NCI-H2227 (cell line): ENCODE results near the gene SLC4A4.

Experiments used
- DNase-seq: peaks from one replicate; lab custom pipeline; 2025; ENCODE audit not compliant: unreplicated experiment; lab: John Stamatoyannopoulos, UW

Gene SLC4A4

DNA sequence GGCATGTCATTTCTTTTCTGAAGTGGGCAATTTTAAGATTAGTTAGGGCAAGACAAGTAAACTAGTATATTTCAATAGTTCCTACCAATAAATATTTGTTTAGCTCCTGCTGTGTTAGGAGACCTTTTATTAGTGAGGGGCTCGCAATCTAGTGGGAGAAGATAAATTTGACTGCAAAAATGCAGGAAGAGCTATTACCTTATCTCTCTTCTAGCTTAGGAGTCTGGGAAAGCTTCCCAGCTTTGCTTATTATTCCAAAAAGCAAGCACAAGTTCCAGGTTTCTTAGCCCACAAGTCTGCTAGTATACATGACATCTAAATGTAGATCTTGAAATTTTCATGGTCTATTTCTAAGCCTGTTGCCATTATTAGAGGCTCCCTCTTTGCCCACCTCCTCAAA is 254.0 kb downstream of the SLC4A4 start:
- DNase-seq, result no peak

DNA sequence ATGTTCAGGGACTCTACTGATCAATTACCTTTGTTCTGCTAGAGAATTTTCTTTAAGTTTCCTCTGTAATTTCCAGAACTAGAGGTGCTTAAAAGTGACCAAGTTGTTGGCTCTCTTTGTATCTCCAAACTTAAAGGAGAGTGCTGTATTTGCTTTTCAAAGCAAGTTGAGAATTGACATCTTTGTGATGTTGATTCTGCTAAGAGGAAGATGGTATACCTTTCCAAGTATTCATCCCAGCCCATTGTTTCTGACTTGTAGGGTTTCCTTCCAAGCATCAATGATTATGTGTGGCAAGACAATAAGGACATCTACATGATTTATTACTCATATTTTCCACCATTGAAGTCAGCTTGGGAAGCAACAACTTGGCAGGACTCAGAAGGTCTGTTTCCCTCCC is 254.5 kb downstream of the SLC4A4 start:
- DNase-seq, result no peak

DNA sequence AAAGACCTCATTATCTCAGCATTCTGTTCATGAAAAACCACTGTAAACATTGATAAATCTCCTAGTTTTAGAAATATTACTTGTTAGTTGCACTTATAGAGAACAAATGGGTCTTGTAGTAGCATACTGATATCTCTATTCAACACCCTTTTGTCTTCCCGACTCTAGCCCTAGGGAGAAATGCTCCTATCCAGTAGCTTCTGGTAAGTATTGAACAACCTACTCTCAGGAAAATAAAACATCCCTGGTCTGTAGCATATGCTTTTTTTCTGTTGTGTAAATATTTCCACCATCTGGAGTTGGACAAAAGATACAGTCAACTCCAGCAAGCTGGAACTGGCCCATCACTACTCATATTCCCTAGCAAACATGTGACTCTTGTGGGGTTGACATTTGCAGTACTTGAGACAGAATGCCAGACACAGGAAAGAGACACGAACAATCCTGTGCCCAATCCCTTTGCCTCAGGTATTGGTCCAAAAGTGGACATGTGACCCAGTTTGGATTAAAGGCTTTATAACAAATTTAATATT is 256.8 kb downstream of the SLC4A4 start:
- no peak for DNase-seq

DNA sequence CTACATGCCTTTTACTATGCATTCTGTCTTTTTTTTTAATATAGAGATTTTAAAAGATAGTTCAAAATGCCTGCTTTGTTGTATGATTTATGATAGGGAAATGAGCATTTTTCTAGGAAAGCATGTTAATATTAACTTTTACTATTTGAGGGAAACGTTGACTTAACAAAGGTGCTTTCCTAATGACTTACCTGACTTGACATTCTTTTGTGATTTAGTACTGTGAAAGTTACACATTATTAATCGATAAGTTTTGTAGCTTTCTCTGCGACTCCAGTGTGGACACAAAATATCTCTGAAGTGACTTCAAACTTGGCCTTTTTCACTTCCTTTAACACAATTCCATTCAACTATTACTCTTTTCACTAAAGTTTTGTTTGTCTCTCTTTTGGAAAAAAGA is 260.8 kb downstream of the SLC4A4 start:
- no peak for DNase-seq

DNA sequence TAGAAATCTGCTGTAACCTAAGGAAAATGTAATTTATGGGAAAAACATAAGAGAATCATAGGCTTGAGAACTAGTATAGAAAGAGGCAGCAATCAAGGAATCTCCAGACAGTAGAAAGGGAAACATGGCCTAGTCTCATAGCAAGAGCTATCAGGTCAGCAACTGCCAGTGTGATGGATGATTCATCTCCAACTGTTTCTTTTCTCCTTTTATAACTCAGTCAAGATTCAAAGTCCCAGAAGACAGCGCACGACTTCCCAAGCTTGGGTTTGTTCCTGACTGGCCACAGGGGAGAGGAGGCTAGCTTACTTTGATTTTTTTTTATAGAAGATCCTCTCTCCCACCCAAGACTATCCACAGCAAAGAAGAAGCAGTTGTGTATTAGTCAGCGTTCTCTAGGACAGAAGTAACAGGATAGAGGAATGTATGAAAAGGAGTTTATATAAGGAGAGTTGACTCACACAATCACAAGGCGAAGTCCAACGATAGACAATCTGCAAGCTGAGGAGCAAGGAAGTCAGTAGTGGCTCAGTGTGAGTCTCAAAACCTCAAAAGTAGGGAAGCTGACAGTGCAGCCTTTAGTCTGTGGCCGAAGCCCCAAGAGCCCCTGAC is 263.6 kb downstream of the SLC4A4 start:
- no peak for DNase-seq

DNA sequence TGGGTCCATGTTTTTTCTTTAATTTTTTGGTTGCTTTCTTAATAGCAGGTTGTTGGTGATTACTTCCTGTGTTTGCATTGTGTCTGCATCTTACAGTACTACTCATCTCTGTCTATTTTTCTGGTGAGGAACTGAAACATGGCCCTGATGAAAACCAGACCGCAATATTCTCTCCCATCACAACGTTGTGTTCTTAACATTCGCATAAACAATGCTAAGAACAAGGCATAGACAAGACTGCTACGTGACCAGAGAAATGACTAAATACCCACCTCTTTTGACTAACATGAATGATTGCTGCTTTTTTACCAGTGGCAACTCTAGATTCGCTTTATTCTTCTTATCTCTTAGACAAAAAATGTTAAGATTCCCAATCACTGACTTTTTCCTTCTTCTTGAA is 266.0 kb downstream of the SLC4A4 start:
- DNase-seq, result no peak

DNA sequence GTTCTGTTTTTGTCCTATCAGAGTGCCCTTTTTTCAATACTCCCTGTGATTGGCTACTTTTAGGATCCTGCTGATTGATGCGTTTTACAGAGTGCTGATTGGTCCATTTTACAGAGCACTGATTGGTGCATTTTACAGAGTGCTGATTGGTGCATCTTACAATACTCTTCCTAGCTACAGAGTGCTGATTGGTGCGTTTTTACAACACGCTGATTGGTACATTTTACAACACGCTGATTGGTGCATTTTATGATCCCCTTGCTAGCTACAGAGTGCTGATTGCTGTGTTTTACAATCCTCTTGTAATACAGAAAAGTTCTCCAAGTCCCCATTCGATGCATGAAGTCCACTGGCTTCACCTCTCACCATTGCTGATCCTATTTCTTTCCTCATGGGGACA is 268.3 kb downstream of the SLC4A4 start:
- DNase-seq, result no peak

DNA sequence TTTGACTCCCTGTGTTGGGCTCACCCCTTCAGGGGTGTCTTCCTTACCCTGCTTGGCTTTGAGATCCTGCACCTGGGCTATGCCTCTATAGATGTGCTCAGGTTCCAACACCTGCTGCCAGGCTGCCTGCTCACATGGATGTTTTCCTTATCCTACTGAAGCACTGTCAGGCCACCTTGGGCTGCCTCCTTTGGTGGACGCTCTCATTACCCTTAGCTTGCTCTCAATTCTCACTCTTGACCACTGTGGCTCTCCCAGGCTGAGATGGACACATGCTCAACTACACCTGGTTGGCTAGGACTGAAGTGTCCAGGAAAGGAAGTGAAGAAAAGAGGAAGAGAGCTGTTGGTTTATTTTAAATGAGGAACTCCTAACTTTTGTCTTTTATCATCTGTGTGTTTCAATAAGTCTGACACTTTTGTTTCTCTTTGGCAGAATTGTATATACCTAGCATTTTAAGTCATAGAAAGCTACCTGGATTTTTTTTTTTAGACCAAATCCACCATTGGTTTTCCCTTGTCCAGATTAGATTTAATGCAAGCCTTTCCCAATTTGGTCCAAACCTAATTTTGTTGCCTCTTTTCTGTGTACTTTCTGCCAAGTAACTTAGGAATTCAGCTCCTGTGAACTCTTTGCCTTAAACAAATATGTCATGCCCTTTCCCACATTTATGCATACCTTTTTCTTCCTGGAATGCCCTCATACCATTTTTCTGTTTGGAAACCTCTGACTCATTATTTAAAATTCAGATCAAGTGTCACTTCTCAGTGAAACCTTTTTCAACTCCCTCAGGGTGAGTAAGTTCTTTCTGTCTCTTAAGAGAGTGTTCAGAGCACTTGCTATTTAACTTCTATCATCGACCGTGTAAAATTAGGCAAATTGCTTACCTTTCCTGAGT is 269.2 kb downstream of the SLC4A4 start:
- no peak for DNase-seq

DNA sequence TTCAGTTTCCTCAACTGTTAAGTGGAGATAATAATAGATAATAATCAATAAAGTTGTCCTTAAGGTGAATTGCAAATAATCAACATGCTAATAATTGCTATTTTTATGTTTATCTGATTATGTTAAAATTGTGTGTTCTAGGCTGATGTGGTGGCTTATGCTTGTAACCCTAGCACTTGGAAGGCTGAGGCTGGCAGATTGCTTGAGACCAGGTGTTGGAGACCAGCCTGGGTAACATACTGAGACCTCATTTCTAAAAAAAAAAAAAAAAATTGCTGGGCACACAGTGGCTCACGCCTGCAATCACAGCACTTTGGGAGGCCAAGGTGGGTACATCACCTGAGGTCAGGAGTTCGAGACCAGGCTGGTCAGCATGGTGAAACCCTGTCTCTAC is 269.9 kb downstream of the SLC4A4 start:
- no peak for DNase-seq

DNA sequence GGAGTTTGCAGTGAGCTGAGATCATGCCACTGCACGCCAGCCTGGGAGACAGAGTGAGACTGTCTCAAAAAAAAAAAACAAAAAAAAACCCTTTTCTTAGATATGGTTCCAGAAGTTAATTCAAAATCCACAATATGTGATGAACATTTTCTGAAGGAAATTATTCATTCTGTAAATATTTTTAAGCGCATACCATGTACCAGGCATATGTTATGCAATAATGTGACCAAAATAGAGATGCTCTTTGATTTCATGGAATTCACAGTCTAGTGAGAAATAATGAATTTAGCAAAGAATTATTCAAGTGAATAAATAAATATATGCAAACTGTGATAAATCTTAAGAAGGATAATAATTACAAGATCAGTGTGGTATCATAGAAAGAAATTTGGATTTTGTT is 270.3 kb downstream of the SLC4A4 start:
- no peak for DNase-seq

DNA sequence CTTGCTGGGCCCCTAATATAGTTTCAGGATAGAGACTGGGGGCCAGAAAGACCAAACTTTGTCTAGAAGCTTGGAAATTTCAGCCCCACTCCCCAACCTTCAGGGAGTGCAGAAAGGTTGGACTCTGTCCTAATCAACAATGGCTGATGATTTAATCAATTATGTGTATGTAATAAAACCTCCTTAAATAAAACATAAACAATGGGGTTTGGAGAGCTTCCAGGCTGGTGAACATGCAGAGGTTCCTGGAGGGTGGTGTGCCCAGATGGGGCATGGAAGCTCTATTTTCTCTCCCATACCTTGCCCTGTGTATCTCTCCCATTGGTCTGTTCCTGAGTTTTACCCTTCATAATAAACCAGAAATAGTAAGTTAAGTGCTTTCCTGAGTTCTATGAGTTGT is 270.8 kb downstream of the SLC4A4 start:
- DNase-seq, result no peak

DNA sequence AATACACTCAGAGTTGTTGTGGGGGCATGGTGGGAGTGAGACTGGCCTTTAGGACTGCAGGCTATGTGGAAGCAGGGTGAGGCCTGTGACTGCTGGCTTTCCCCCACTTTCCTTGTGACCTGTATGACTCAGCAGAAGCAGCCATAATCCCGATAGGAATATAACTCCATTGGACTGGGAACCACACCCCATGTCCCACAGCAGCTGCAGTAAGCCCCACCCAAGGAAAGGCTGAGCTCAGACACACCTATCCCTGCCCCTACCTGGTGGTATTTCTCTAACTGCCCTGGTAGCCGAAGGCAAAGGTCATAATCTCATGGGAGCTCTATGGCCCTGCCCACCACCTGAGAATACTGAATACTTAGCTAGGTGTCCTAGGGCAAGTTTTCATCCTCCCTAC is 275.8 kb downstream of the SLC4A4 start:
- DNase-seq, result no peak

DNA sequence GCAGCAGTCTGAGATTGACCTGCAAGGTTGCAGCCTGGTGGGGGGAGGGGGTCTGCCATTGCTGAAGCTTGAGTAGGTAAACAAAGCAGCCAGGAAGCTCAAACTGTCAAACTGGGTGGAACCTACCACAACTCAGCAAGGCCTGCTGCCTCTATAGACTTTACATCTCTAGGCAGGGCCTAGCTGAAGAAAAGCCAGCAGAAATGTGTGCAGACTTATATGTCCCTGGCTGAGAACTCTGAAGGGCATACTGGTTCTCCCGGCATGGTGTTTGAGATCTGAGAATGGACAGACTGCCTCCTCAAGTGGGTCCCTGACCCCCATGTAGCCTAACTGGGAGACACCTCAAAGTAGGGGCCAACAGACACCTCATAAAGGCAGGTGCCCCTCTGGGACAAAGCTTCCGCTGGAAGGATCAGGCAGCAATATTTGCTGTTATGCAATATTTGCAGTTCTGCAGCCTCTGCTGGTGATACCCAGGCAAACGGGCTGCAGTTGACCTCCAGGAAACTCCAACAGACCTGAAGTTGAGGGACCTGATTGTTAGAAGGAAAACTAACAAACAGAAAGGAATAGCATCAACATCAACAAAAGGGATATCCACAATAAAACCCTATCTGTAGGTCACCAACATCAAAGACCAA is 277.5 kb downstream of the SLC4A4 start:
- no peak for DNase-seq
